Karpas-422 (cell line): ENCODE results near the gene TBCD. TPM values are rescaled to one million over a fixed set of nuclear protein-coding genes. Genes with fewer than 3 reads are reported as not detected.
"Not testable (repeated sequence)": the region's sequence is repeated elsewhere in the genome, so short reads cannot be mapped to it uniquely, and the experiment has no call there.

Source experiments
- DNase-seq: peaks from one replicate; pipeline ENCODE4 v3.0.0-alpha.2; 2015
- H2AFZ ChIP-seq: fragments of 200-600 bp; sonication (generic); 2 replicates; pipeline ENCODE4 v1.6.1; 2014; ENCODE audit warnings: antibody characterized with exemption, low read length, mixed read lengths
- H3K27ac ChIP-seq: fragments of 200-600 bp; sonication (generic); 2 replicates; pipeline ENCODE4 v1.5.1; 2014; ENCODE audit warnings: mild to moderate bottlenecking, low read length, moderate library complexity
- H3K27me3 ChIP-seq: fragments of 200-600 bp; sonication (generic); 2 replicates; pipeline ENCODE4 v1.6.1; 2014; ENCODE audit warnings: low read length, mixed read lengths
- H3K36me3 ChIP-seq: fragments of 200-600 bp; sonication (generic); 2 replicates; pipeline ENCODE4 v1.6.1; 2014; ENCODE audit warnings: low read length, mixed read lengths; ENCODE audit not compliant: insufficient read depth
- H3K4me1 ChIP-seq: fragments of 200-600 bp; sonication (generic); 2 replicates; pipeline ENCODE4 v1.6.1; 2014; ENCODE audit warnings: mild to moderate bottlenecking, low read length, mixed read lengths
- H3K4me2 ChIP-seq: fragments of 200-600 bp; sonication (generic); 2 replicates; pipeline ENCODE4 v1.6.1; 2014; ENCODE audit warnings: low read length, low read depth, mild to moderate bottlenecking; ENCODE audit not compliant: poor library complexity, severe bottlenecking
- H3K4me3 ChIP-seq: fragments of 200-600 bp; sonication (generic); 2 replicates; pipeline ENCODE4 v1.5.1; 2014; ENCODE audit warnings: mild to moderate bottlenecking, antibody characterized with exemption, low read length, mixed read lengths
- H3K79me2 ChIP-seq: fragments of 200-600 bp; sonication (generic); 2 replicates; pipeline ENCODE4 v1.6.1; 2014; ENCODE audit warnings: mild to moderate bottlenecking, low read length, mixed read lengths
- H3K9ac ChIP-seq: fragments of 200-600 bp; sonication (generic); 2 replicates; pipeline ENCODE4 v1.6.0; 2014; ENCODE audit warnings: low read length
- H3K9me2 ChIP-seq: fragments of 200-600 bp; sonication (generic), shearing (Covaris generic); replicated peaks from 2 replicates; pipeline ENCODE4 v1.6.0; 2014; ENCODE audit warnings: mild to moderate bottlenecking, low read length, moderate library complexity; ENCODE audit not compliant: insufficient read depth
- H3K9me3 ChIP-seq: fragments of 300-700, 200-600 bp; sonication (generic); 2 replicates; pipeline ENCODE4 v1.6.1; 2014; ENCODE audit warnings: low read length, mixed read lengths
- H4K20me1 ChIP-seq: fragments of 200-600 bp; sonication (generic); 2 replicates; pipeline ENCODE4 v1.6.1; 2014; ENCODE audit warnings: mild to moderate bottlenecking, antibody characterized with exemption, low read length, low read depth; ENCODE audit not compliant: insufficient read depth
- total RNA-seq: library from RNA; depleted of rRNA; stranded (reverse); fragments of >200 nt; shearing (Covaris generic); gene quantifications from 2 replicates; pipeline ENCODE4 v1.2.3, GENCODE V29; 2014; ENCODE audit warnings: low replicate concordance

Gene TBCD
- total RNA-seq, 1 experiment from 2014 or later = 28.7 TPM

GRCh38 chr17:82740906-82741759 is 10.7 kb upstream of the TBCD start:
- H3K4me2 ChIP-seq = no peak overlapping the region
- no peaks in the 10 kb centered on the region for H3K9me3 ChIP-seq
- no peaks in the 10 kb centered on the region for H3K4me1 ChIP-seq
- H2AFZ ChIP-seq = no peak overlapping the region
- no peaks in the 10 kb centered on the region for H3K27me3 ChIP-seq
- peaks cover 24% of the 10 kb centered on the region for H3K36me3 ChIP-seq
- no peaks in the 10 kb centered on the region for H3K79me2 ChIP-seq
- no peak overlapping the region for H3K27ac ChIP-seq
- no peak overlapping the region for H3K4me3 ChIP-seq
- H3K9me2 ChIP-seq = no peaks in the 10 kb centered on the region
- H3K9ac ChIP-seq = no peak overlapping the region
- DNase-seq = peak; percentile 66
- H4K20me1 ChIP-seq = no peaks in the 10 kb centered on the region

DNA sequence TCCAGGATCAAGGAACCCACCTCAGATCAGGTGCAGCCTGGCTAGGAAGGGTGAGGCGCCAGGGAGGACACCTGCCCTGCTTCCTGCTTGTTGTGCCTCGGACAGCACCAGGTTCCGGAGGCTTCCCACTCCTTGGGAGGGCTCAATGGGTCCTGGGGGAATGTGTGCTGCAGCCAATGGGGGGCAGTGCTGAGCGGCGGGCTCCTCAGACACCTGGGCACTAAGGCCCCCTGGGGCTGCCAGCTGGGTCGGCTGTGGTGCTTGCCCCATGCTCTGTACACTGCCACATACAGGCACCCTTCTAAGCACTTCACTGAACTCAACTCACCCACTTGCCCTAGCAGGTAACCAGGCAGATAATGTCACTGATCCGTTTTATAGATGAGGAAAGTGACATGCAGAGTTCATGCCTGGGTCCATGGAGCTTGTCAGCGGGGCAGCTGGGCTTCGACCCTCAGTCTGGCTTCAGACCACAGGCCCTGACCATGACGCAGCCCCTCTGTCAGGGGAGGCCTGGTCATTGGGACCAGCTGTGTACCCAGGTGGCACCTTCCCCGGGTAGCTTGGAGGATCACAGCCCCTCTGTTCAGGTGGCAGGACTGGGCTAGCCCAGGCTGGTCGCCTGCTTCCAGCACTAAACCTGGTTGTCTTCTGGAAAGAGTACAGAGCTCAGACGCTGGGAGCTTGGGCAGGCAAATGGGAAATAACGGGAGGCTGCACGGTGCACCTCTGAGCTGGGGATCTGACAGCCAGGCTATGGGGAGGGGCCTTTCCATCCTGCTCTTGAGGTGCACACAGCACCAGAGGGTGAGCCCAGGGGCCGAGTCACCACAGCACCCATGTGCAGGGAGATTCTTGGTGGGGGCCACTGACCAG is 8.3 kb upstream of the TBCD start:
- Histone ChIP-seq H3K79me2 (no peaks in the 10 kb centered on the region), H4K20me1 (no peaks in the 10 kb centered on the region), H3K9ac (no peak overlapping the region), H3K9me2 (no peaks in the 10 kb centered on the region), H3K27me3 (no peaks in the 10 kb centered on the region), H3K36me3 (peaks cover 24% of the 10 kb centered on the region), H3K9me3 (no peaks in the 10 kb centered on the region), H3K4me1 (no peaks in the 10 kb centered on the region), H3K27ac (no peak overlapping the region), H2AFZ (no peak overlapping the region), H3K4me2 (no peak overlapping the region), H3K4me3 (no peak overlapping the region)
- DNase-seq = no peak

DNA sequence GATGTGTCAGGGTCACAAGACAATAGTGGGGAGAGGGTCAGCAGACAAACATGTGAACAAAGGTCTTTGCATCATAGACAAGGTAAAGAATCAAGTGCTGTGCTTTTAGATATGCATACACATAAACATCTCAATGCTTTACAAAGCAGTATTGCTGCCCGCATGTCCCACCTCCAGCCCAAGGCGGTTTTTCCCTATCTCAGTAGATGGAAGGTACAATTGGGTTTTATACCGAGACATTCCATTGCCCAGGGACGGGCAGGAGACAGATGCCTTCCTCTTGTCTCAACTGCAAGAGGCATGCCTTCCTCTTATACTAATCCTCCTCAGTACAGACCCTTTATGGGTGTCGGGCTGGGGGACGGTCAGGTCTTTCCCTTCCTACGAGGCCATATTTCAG is 7.1 kb upstream of the TBCD start:
- not testable (repeated sequence) for H4K20me1 ChIP-seq, H2AFZ ChIP-seq

DNA sequence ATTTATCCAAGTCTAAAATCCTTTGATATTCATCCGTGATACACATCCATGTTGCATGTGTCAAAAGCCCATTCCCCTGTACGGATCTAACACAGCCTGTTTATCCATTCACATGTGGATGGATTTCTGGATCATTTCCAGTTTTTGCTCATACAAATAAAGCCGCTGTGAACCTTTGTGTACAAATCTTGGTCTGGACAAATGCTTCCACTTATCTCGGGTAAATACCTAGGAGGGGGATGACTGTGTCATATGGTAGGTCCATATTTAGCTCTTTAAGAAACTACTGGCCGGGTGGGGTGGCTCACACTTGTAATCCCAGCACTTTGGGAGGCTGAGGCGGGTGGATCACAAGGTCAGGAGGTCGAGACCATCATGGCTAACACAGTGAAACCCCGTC is 6.3 kb upstream of the TBCD start:
- Histone ChIP-seq H3K4me1 (no peaks in the 10 kb centered on the region), H4K20me1 (no peaks in the 10 kb centered on the region), H3K4me3 (no peak overlapping the region), H3K27ac (no peak overlapping the region), H3K9ac (no peak overlapping the region), H2AFZ (no peak overlapping the region), H3K27me3 (no peaks in the 10 kb centered on the region), H3K79me2 (no peaks in the 10 kb centered on the region), H3K9me3 (no peaks in the 10 kb centered on the region), H3K4me2 (no peak overlapping the region), H3K9me2 (no peaks in the 10 kb centered on the region), H3K36me3 (peaks cover 19% of the 10 kb centered on the region)
- DNase-seq = no peak

More for the DNA sequence above, 7.1 kb upstream of the TBCD start:
- not testable (repeated sequence) for H3K27me3 ChIP-seq, H3K4me2 ChIP-seq, H3K9me2 ChIP-seq, H3K9ac ChIP-seq, H3K79me2 ChIP-seq, H3K4me3 ChIP-seq, H3K27ac ChIP-seq, H3K9me3 ChIP-seq, DNase-seq, H3K4me1 ChIP-seq
- peaks cover 24% of the 10 kb centered on the region for H3K36me3 ChIP-seq

GRCh38 chr17:82748756-82749155 is 3.1 kb upstream of the TBCD start:
- H3K36me3 ChIP-seq = no peaks in the 10 kb centered on the region
- H3K9me3 ChIP-seq = no peaks in the 10 kb centered on the region
- no peak overlapping the region for H3K4me2 ChIP-seq
- peaks cover 11% of the 10 kb centered on the region for H3K4me1 ChIP-seq
- peaks cover 5% of the 10 kb centered on the region; the same call in 1 of the 2 replicates for H4K20me1 ChIP-seq
- peaks cover 17% of the 10 kb centered on the region for H3K79me2 ChIP-seq
- H3K9me2 ChIP-seq = no peaks in the 10 kb centered on the region
- H3K9ac ChIP-seq = no peak overlapping the region
- no peak overlapping the region for H3K4me3 ChIP-seq
- no peak for DNase-seq
- no peak overlapping the region for H3K27ac ChIP-seq
- no peak overlapping the region for H2AFZ ChIP-seq
- no peaks in the 10 kb centered on the region for H3K27me3 ChIP-seq

DNA sequence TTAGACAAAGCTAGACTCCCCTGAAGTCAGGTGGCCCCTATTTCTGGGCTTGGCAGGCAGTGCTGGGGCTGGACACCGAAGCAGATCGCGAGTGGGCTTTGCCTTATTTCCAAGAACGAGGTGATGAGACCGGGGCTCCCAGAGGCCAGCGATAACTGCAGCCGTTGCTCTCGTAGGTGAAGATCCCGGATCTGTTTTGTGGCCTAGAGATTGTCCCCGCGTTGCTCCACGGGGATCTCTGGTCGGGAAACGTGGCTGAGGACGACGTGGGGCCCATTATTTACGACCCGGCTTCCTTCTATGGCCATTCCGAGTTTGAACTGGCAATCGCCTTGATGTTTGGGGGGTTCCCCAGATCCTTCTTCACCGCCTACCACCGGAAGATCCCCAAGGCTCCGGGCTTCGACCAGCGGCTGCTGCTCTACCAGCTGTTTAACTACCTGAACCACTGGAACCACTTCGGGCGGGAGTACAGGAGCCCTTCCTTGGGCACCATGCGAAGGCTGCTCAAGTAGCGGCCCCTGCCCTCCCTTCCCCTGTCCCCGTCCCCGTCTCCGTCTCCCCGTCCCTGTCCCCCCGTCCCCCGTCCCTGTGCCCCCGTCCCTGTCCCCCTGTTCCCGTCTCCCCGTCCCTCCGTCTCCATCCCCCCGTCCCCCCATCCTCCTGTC is 1.5 kb upstream of the TBCD start:
- Histone ChIP-seq H3K27ac (no peak overlapping the region), H3K9ac (no peak overlapping the region), H3K4me1 (peaks cover 27% of the 10 kb centered on the region), H3K4me3 (no peak overlapping the region), H4K20me1 (peaks cover 5% of the 10 kb centered on the region; the same call in 1 of the 2 replicates), H3K9me3 (no peaks in the 10 kb centered on the region), H3K36me3 (no peaks in the 10 kb centered on the region), H3K9me2 (no peaks in the 10 kb centered on the region), H3K27me3 (no peaks in the 10 kb centered on the region), H2AFZ (no peak overlapping the region), H3K79me2 (peaks cover 33% of the 10 kb centered on the region), H3K4me2 (no peak overlapping the region)
- no peak for DNase-seq

DNA sequence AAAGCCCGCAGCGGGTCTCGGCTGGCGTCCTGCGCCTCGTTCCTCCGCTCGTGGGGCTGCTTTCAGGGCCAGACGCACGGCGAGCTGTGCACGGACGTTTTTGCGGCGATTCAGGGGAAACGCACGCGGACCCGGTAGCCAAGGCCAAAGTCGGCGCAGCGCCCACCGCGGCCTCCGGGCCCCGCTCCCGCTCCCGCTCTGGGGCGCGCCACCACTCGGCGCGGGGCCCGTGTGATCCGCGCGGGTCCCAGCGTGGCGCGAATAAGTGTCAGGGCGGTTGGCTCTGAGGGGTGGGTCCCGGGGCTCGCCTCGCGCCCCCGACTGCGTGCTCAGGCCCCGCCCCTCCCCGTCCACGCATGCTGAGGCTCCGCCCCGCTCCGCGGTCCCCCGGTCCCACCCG is 694 bp upstream of the TBCD start:
- H3K27me3 ChIP-seq = no peaks in the 10 kb centered on the region
- H3K4me3 ChIP-seq = no peak overlapping the region
- no peak overlapping the region for H3K27ac ChIP-seq
- no peaks in the 10 kb centered on the region for H3K9me3 ChIP-seq
- H3K9ac ChIP-seq = no peak overlapping the region
- no peaks in the 10 kb centered on the region for H3K9me2 ChIP-seq
- no peak overlapping the region for H3K4me2 ChIP-seq
- peaks cover 29% of the 10 kb centered on the region for H3K4me1 ChIP-seq
- no peaks in the 10 kb centered on the region for H3K36me3 ChIP-seq
- DNase-seq = no peak
- peaks cover 5% of the 10 kb centered on the region; the same call in 1 of the 2 replicates for H4K20me1 ChIP-seq
- no peak overlapping the region for H2AFZ ChIP-seq
- H3K79me2 ChIP-seq = peaks cover 41% of the 10 kb centered on the region
